Stomach (tissue), 4 donors: ENCODE measurements around the gene CCDC178.

Experiments used
- EP300 ChIP-seq: sonication (generic); formaldehyde crosslinking; IDR thresholded peaks from one replicate; pipeline ENCODE4 v1.6.1; 2017; ENCODE audit warnings: antibody characterized with exemption
- POLR2A ChIP-seq, 4 donors: fragments of 450-650 bp; IDR thresholded peaks; one replicate each; pipeline ENCODE4 v1.6.1; 2016; ENCODE audit warnings: antibody characterized with exemption in 4 of 4, control low read depth in 2 of 4, mild to moderate bottlenecking in 1 of 4, moderate library complexity in 1 of 4
- TF ChIP-seq, protein P1 (sequence below), 7 experiments: fragments of 450-650 bp in 4 of 7; fragments of 200-600 bp in 3 of 7; sonication (generic) in 3 of 7; IDR thresholded peaks; one replicate each; pipeline ENCODE4 v1.5.1; 2016 to 2019; ENCODE audit warnings: antibody characterized with exemption in 7 of 7, control low read depth in 2 of 7, mild to moderate bottlenecking in 1 of 7

DNA sequence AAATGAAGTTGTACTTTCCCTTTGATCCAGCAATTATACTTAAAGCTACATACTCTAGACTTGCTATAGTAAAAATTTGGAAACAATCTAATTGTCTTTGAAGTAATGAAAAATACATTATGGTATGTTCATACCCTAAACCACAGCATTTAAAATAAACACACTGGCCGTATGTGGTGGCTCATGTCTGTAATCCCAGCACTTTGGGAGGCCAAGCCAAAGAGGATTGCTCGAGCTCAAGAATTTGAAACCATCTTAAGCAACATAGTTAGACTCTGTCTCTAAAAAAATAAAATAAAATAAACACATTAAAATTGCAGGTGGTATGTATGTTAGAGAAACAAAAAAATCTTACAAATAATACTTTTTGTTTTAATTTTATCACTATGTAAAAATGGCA, 459.6 kb downstream of the CCDC178 start:
- TF ChIP-seq, protein P1, sequence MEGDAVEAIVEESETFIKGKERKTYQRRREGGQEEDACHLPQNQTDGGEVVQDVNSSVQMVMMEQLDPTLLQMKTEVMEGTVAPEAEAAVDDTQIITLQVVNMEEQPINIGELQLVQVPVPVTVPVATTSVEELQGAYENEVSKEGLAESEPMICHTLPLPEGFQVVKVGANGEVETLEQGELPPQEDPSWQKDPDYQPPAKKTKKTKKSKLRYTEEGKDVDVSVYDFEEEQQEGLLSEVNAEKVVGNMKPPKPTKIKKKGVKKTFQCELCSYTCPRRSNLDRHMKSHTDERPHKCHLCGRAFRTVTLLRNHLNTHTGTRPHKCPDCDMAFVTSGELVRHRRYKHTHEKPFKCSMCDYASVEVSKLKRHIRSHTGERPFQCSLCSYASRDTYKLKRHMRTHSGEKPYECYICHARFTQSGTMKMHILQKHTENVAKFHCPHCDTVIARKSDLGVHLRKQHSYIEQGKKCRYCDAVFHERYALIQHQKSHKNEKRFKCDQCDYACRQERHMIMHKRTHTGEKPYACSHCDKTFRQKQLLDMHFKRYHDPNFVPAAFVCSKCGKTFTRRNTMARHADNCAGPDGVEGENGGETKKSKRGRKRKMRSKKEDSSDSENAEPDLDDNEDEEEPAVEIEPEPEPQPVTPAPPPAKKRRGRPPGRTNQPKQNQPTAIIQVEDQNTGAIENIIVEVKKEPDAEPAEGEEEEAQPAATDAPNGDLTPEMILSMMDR (IDR thresholded peaks at IDR 0.05): no peak
- no peak for TF ChIP-seq EP300
- TF ChIP-seq POLR2A (IDR thresholded peaks at IDR 0.05): no peak
